Medulla oblongata (tissue), 1 donor: Measurements from ENCODE around the gene CYB561.

Experiments
- DNase-seq: peaks from one replicate; pipeline ENCODE4 v3.0.0-alpha.2; 2015; ENCODE audit errors: extremely low spot score

CYB561 gene

DNA sequence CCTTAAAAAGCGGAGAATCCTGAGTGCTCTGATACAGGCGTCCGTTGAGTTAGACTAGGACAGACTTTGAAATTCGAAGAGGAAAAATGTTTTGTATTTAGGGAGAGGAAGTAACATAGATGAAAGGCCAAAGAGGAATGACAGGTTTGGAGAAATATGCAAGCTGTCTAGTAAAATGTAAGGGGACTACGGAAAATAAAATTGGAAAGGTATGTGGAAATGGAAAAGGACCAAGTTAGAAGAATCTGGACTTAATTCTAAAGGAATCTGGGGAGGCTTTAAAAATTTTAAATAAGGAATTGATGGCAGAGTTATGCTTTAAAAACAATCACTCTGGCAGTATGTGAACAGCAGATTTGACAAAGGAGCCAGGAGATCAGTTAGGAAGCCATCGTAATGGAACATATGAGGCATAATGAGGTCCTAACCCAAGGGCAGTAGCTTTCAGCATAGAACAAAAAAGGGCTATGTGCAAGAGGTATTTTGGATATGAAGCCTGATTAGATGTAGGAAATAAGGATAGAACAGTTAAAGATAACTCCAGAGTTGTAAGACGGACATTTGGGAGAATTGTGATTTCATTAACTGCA, 38.3 kb downstream of the CYB561 start:
- DNase-seq: no peak

DNA sequence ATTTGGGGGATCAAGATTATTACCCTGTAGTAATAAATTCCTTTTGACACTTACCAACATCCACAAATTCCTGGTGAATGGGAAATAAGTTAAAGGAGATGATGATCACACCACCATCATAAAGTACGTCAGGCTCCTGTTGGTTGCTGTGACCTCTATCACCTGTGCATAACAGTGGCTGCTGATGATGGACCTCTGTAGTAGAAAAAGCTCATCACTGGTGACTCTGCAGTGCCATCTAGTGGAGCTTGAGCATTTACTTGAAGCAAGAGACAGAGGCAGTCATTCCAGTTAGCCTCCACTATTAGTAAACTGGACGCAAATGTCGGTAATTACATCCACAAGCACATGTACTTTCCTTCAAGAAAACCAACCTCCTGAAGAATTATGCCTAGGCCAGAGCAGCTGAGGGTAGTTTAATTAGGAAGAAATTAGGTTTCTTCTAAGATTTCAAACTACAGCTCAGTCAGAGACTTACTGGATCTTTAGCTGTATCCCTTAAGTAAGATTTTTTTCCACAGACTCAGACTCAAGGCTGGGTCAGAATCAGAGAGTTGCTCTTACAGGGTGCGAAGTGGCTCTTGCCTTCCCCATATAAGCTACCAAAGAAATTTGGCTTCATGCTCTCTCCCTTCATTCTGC, 39.3 kb downstream of the CYB561 start:
- DNase-seq: peak; percentile 95

DNA sequence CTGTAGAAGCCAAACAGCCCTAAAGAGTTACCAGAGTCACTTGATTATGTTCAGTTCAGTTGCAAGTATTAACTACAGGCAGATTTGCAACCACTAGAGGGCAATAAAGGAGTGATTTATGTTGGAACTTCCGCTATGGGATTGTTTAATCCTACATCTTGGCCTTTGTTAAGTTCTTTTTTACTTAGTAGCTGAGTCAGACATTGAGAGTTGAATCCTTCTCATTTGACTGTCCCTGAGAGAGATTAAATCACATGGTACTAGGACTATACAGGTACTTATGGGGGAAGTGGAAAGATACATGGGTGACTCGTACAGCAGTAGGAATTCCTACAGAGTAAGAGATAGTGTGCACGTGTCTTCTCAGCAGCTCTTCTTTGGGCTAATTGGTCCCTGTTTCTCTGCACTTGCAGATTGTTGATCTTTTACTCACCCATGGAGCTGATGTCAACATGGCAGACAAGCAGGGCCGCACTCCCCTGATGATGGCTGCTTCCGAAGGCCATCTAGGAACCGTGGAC, 40.3 kb downstream of the CYB561 start:
- DNase-seq: peak; percentile 67

DNA sequence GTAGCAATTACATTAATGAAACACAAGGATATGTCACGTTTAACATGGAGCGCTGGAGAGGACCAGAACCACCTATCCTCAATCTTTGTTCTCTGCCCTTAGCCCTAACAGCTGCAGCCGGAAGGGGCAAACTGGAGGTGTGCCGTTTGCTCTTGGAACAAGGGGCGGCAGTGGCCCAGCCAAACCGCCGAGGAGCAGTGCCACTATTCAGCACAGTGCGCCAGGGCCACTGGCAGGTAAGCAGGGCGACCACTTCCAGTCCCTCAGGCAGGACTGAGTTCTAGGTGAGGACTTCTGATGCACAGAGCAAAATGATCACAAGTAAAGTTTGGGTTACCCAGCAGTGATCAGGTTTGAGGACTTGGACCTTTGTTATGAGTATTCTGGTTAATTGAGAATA, 41.1 kb downstream of the CYB561 start:
- DNase-seq: no peak

DNA sequence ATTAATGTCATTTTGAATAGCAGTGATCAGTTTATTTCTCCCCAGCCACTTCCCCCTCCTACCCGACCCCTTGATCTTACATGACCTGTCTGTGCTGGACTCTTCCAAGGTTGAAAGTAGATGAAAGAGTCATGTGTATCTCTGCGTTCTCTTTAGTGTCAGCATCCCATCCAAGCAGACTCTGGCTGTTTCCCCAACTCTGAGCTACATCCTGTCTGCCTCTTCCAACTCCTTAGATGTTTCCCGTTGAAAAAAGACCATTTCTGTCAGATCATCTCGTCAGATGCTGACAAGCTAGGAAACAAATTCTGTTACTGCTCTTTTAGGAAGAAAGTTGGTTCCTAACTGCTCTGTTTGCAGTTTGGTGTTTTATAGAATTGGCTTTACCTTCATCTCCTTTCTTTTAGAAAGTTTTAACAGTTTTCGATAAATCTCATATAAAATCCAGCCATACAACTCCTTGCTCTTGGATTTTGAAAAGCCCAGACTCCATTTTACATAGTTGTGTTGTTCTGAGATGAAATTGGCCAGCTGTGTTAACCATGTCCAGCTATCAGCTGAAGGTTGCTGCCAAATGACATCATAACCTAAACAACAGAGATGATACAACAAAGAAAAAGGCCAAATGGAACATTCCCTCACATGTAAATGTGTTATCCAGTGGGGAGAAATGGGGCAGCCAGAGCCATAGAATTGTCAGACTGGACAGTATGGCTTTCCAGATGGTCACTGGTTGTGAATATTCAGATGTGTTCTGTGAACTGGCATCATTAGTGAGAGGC, 43.5 kb downstream of the CYB561 start:
- DNase-seq: no peak

DNA sequence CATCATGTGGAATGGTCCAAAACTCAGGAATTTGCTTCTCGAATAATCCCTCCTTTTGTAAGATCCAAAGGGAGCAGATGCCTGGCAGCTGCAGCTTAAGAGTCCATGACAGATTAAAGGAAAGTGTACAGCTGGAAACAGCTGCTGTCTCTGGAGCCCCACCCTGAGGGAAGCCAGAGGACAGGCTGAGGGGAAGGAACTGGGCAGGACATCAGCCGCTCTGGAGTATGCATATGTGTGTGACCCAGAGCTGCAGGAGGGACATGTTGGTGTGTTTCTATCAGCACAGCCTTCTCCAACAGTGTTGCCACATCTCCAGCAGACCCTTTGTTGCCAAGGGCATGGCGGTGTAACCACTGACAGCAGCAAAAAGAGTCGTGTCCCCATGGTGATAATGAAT, 46.2 kb downstream of the CYB561 start:
- no peak for DNase-seq

DNA sequence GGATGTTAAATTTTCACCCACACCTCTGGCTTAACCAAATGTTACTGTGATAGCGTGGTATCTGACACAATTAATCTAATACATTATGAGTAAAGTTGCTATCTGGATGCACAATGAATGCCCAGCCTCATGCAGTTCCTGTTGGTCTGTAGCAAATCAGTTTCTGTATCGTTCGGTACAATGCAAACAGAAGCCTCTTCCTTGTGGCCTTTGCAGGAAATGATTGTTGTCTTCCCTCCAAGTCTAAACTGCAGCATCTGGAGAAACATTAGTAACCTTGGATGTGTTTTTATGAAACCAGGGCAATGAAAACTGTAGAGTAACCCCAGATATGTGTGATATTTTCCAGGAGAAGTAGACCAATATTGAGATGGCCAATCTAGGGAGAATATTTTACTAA, 46.8 kb downstream of the CYB561 start:
- peak; percentile 29 for DNase-seq

DNA sequence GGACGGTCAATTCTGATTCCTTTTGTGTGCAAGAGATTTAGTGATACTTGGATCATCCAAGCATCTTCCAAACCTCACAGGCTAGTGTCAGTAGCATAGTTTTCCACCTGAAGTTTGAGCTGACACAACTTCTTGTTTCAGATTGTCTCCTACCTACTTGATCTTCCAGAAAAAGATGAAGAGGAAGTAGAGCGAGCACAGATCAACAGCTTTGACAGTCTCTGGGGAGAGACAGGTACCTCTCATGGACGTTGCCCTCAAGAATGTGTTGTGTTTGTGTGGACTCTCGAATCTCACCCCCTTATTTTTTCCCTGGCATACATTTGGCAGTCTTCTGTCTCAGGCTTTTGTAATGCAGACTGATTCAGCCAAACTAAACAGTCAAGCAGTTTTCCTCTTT, 47.4 kb downstream of the CYB561 start:
- DNase-seq: no peak

DNA sequence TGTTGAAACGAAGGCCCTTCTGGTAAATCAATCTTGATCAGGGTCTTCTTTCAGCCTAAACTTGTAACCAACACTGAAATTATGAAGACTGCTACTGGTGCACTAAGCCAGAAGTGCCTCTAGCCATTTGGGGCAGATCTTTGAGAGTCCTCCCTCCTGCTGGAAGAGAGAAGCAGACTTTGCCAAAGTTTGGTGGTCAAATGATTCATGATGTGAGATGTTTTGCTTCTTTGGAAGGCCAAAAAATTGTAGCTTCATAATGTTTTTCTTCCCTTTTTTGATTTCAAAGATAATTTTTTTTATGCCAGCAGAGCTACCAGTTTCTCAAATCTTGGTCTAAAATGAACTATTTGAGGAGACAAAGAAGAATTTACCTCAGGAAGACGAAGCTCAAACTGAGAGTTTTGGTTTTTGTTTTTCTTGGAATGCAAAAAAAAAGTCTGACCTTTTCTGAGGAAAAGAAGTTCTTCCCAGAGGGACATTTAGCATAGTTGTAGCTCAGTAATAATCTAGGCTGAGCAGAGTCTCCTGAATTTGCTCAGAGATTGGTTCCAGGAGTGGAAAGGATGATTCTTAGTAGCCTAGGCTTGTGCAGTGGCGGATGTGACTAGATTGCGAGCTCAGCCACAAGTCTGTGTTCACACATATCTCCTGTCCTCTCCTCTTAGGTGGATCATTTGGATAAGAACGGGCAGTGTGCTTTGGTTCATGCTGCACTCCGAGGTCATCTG, 50.9 kb downstream of the CYB561 start:
- no peak for DNase-seq

DNA sequence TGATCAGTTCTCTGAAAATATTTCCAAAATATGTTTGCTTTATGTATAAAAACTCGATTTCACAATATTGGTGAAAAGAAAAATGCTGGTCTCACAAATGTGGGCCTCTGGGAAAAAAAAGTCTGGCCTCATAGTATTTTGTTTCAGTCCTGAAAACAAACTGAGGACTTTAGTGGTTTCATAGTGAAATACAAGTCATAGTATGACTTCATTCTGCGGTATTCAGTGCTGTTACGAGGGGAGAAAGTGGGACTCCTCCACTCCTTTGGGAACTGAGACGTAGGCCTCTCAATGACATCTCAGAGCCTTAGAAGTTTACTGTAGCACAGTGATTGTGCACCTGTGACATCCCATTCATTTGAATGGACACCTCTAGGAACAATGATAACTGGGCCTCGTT, 56.0 kb downstream of the CYB561 start:
- no peak for DNase-seq

DNA sequence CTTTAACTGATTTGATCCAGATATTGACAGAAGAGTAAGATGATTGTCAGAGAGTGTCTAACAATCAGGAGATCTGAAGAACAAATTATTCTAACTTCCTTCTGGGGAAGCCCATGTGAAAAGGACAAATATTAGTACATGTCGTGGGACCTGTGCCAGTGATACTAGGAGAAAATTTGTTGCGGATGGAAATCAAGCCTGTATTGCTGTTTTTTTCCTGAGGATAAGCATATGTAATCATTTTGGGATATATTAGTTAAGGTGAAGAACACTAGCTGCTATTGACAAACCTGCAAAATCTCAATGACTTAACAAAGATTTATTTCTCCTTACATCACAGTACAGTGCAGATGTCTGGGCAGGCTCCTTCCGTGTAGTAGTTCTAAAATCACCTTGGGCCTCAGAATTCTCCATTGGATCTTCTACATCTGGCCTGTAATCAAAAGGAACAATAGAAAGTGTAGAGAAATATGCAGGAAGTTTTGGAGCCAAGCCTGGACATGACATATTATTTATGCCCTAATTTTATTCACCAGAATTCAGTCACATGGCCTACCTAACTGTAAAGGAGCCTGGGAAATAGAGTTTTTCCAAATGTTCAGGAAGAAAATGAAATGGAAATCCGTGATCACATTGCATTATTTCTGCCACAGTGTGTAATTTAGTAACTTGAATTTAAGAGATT, 58.3 kb downstream of the CYB561 start:
- no peak for DNase-seq

DNA sequence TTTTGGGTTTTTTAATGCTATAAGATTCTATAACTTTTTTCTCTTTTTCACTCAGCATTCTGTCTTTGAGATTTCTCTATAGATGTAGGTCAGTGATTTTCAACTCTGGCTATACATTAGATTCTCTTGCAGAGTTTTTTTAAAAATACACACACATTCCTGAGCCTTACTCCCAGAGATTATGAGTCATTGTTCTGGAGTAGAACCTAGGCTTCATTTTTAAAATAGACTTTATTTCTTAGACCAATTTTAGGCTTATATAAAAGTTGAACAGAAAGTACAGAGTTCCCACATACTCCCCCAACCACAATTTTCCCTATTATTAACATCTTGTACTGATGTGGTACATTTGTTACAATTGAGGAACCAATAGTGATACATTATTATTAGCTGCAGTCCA, 63.3 kb downstream of the CYB561 start:
- no peak for DNase-seq
